ENCODE data around the gene ACSM2A. TPM values are rescaled to one million over a fixed set of nuclear protein-coding genes. Genes with fewer than 3 reads are reported as not detected.
"Not testable (repeated sequence)": the region's sequence is repeated elsewhere in the genome, so short reads cannot be mapped to it uniquely, and the experiment has no call there.

Gene ACSM2A
- total RNA-seq, 1 donor: not detected

DNA sequence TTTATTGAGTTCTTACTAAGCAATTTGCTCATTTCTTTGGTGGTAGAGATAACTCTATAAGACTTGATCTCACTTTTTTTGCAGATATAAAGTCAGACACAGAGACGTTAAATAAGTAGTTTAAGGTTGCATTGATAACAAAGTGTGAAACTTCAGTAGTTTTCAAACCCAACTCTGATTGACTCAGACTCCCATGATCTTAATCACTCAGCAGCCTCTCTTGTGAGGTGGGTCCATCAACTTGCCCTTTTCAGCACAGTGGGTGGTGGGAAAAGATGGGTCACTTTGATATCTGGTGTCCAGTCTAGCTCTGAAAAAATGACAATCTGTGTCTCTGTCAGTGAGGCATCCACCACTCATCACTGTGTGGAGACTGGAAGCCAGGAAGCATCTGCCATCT, 19.4 kb downstream of the ACSM2A start:
- not testable (repeated sequence) for H3K9me3 ChIP-seq (ENCODE audit: low read depth, low read length); H3K27ac ChIP-seq (ENCODE audit: low read depth, low read length); H3K79me2 ChIP-seq (ENCODE audit: insufficient read depth, low read length); H3K4me2 ChIP-seq (ENCODE audit: insufficient read depth, low read length); H3K4me1 ChIP-seq (ENCODE audit: insufficient read depth, low read length); H3K36me3 ChIP-seq (ENCODE audit: insufficient read depth, low read length); H4K20me1 ChIP-seq (ENCODE audit: insufficient read depth, low read length); DNase-seq (ENCODE audit: insufficient read length, low spot score, missing footprints); H2AFZ ChIP-seq (ENCODE audit: low read length); H3K27me3 ChIP-seq (ENCODE audit: insufficient read depth, low read length); H3K4me3 ChIP-seq (ENCODE audit: insufficient read depth, low read length)

- not testable (repeated sequence) for H3K27me3 ChIP-seq (ENCODE audit: insufficient read depth, low read length); H3K4me1 ChIP-seq (ENCODE audit: insufficient read depth, low read length); H2AFZ ChIP-seq (ENCODE audit: low read length); H4K20me1 ChIP-seq (ENCODE audit: insufficient read depth, low read length); H3K9me3 ChIP-seq (ENCODE audit: low read depth, low read length); H3K4me3 ChIP-seq (ENCODE audit: insufficient read depth, low read length); H3K4me2 ChIP-seq (ENCODE audit: insufficient read depth, low read length); H3K36me3 ChIP-seq (ENCODE audit: insufficient read depth, low read length); H3K79me2 ChIP-seq (ENCODE audit: insufficient read depth, low read length); H3K27ac ChIP-seq (ENCODE audit: low read depth, low read length); DNase-seq (ENCODE audit: insufficient read length, low spot score, missing footprints)
Measured at GRCh38 chr16:20477188-20477744, 25.9 kb downstream of the ACSM2A start.

GRCh38 chr16:20483989-20484388, 32.7 kb downstream of the ACSM2A start:
- H3K27me3 ChIP-seq (ENCODE audit: insufficient read depth, low read length); H4K20me1 ChIP-seq (ENCODE audit: insufficient read depth, low read length); DNase-seq (ENCODE audit: insufficient read length, low spot score, missing footprints); H3K4me3 ChIP-seq (ENCODE audit: insufficient read depth, low read length); H2AFZ ChIP-seq (ENCODE audit: low read length); H3K27ac ChIP-seq (ENCODE audit: low read depth, low read length); H3K9me3 ChIP-seq (ENCODE audit: low read depth, low read length); H3K79me2 ChIP-seq (ENCODE audit: insufficient read depth, low read length); H3K4me2 ChIP-seq (ENCODE audit: insufficient read depth, low read length); H3K36me3 ChIP-seq (ENCODE audit: insufficient read depth, low read length); H3K4me1 ChIP-seq (ENCODE audit: insufficient read depth, low read length): not testable (repeated sequence)

GRCh38 chr16:20484726-20485125, 33.4 kb downstream of the ACSM2A start:
- H2AFZ ChIP-seq (ENCODE audit: low read length): no peak overlapping the region
- no peak overlapping the region for H3K4me2 ChIP-seq (ENCODE audit: insufficient read depth, low read length)
- no peaks in the 10 kb centered on the region for H4K20me1 ChIP-seq (ENCODE audit: insufficient read depth, low read length)
- H3K4me3 ChIP-seq (ENCODE audit: insufficient read depth, low read length): no peak overlapping the region
- H3K79me2 ChIP-seq (ENCODE audit: insufficient read depth, low read length): no peaks in the 10 kb centered on the region
- H3K27ac ChIP-seq (ENCODE audit: low read depth, low read length): no peak overlapping the region
- no peaks in the 10 kb centered on the region for H3K4me1 ChIP-seq (ENCODE audit: insufficient read depth, low read length)
- no peaks in the 10 kb centered on the region for H3K27me3 ChIP-seq (ENCODE audit: insufficient read depth, low read length)
- no peak for TF ChIP-seq CTCF (IDR thresholded peaks at IDR 0.05; ENCODE audit: extremely low read depth, low read depth, low read length)
- no peak for DNase-seq (ENCODE audit: insufficient read length, low spot score, missing footprints)
- H3K9me3 ChIP-seq (ENCODE audit: low read depth, low read length): no peaks in the 10 kb centered on the region
- no peaks in the 10 kb centered on the region for H3K36me3 ChIP-seq (ENCODE audit: insufficient read depth, low read length)

- no peaks in the 10 kb centered on the region for H3K9me3 ChIP-seq (ENCODE audit: low read depth, low read length)
- DNase-seq (ENCODE audit: insufficient read length, low spot score, missing footprints): no peak
- no peak overlapping the region for H2AFZ ChIP-seq (ENCODE audit: low read length)
- no peak overlapping the region for H3K4me2 ChIP-seq (ENCODE audit: insufficient read depth, low read length)
- no peak overlapping the region for H3K27ac ChIP-seq (ENCODE audit: low read depth, low read length)
- no peaks in the 10 kb centered on the region for H3K27me3 ChIP-seq (ENCODE audit: insufficient read depth, low read length)
- no peak for TF ChIP-seq CTCF (IDR thresholded peaks at IDR 0.05; ENCODE audit: extremely low read depth, low read depth, low read length)
- H3K4me3 ChIP-seq (ENCODE audit: insufficient read depth, low read length): no peak overlapping the region
- H3K36me3 ChIP-seq (ENCODE audit: insufficient read depth, low read length): no peaks in the 10 kb centered on the region
- H3K79me2 ChIP-seq (ENCODE audit: insufficient read depth, low read length): no peaks in the 10 kb centered on the region
- H4K20me1 ChIP-seq (ENCODE audit: insufficient read depth, low read length): no peaks in the 10 kb centered on the region
- no peaks in the 10 kb centered on the region for H3K4me1 ChIP-seq (ENCODE audit: insufficient read depth, low read length)
Measured at GRCh38 chr16:20485408-20485807, 34.1 kb downstream of the ACSM2A start.

- H4K20me1 ChIP-seq (ENCODE audit: insufficient read depth, low read length); H3K36me3 ChIP-seq (ENCODE audit: insufficient read depth, low read length); H3K27me3 ChIP-seq (ENCODE audit: insufficient read depth, low read length); H3K4me3 ChIP-seq (ENCODE audit: insufficient read depth, low read length); H3K79me2 ChIP-seq (ENCODE audit: insufficient read depth, low read length); H3K4me1 ChIP-seq (ENCODE audit: insufficient read depth, low read length); H3K4me2 ChIP-seq (ENCODE audit: insufficient read depth, low read length); H2AFZ ChIP-seq (ENCODE audit: low read length); H3K9me3 ChIP-seq (ENCODE audit: low read depth, low read length); DNase-seq (ENCODE audit: insufficient read length, low spot score, missing footprints); H3K27ac ChIP-seq (ENCODE audit: low read depth, low read length): not testable (repeated sequence)
Measured at GRCh38 chr16:20490994-20491393, 39.7 kb downstream of the ACSM2A start.

- H3K27me3 ChIP-seq (ENCODE audit: insufficient read depth, low read length); H3K79me2 ChIP-seq (ENCODE audit: insufficient read depth, low read length); H3K4me2 ChIP-seq (ENCODE audit: insufficient read depth, low read length); H4K20me1 ChIP-seq (ENCODE audit: insufficient read depth, low read length); DNase-seq (ENCODE audit: insufficient read length, low spot score, missing footprints); H3K36me3 ChIP-seq (ENCODE audit: insufficient read depth, low read length); H3K4me3 ChIP-seq (ENCODE audit: insufficient read depth, low read length); H2AFZ ChIP-seq (ENCODE audit: low read length); H3K9me3 ChIP-seq (ENCODE audit: low read depth, low read length); H3K4me1 ChIP-seq (ENCODE audit: insufficient read depth, low read length); H3K27ac ChIP-seq (ENCODE audit: low read depth, low read length): not testable (repeated sequence)
Measured at GRCh38 chr16:20491448-20491847, 40.1 kb downstream of the ACSM2A start.

Data from osteoblast (primary cell).